HCT116 (cell line): ENCODE results near the gene PCDH18. TPM values are rescaled to one million over a fixed set of nuclear protein-coding genes. Genes with fewer than 3 reads are reported as not detected.

ENCODE experiments used
- ATAC-seq: fragments of 200-7000 bp; cut with Tn5 transposase; 2 replicates; pipeline ENCODE4 v1.9.1; 2020; ENCODE audit warnings: mild to moderate bottlenecking, moderate library complexity
- BruUV-seq: library from RNA; stranded (reverse); fragments of 400-500 nt; replicated peaks from 2 replicates; lab custom pipeline; 2021; lab: Mats Ljungman, UMichigan
- CTCF ChIA-PET: fragments of 300-600 bp; sonication (Branson Sonifier 250); formaldehyde crosslinking; loops from one replicate; lab custom pipeline; 2021; ENCODE audit warnings: antibody characterized with exemption; lab: Charles Lee
- POLR2A ChIA-PET: fragments of 300-600, 350-600 bp; sonication (Branson Sonifier 250); formaldehyde crosslinking; loops from one replicate; lab custom pipeline; 2021; ENCODE audit warnings: antibody characterized with exemption; lab: Charles Lee
- RAD21 ChIA-PET, 2 experiments: fragments of 300-600 bp; sonication (Branson Sonifier 250); formaldehyde crosslinking; loops; one replicate each; lab custom pipeline; 2023; ENCODE audit warnings: low total read pairs in 2 of 2; ENCODE audit not compliant: uncharacterized antibody in 2 of 2, unreplicated experiment in 2 of 2, low non-redundant PET in 1 of 2; lab: Charles Lee
- DNase-seq: peaks from one replicate; pipeline ENCODE4 v3.0.0-alpha.2; 2010; ENCODE audit warnings: low read depth, low spot score
- H2AFZ ChIP-seq: fragments of 200-600 bp; shearing (Covaris generic), sonication (generic); 2 replicates; pipeline ENCODE4 v1.6.1; 2017; ENCODE audit warnings: low read depth, mixed run types, mixed read lengths, antibody characterized with exemption, low read length; ENCODE audit not compliant: poor library complexity, severe bottlenecking
- H3K27ac ChIP-seq: 2 replicates; pipeline ENCODE4 v1.5.1; 2012; ENCODE audit warnings: low read depth, low read length
- H3K27me3 ChIP-seq: fragments of 200-600 bp; sonication (generic); 2 replicates; pipeline ENCODE4 v1.6.1; 2016; ENCODE audit warnings: mixed run types, low read length, mixed read lengths; ENCODE audit not compliant: insufficient read depth
- H3K36me3 ChIP-seq, 2 experiments: fragments of 200-500 bp in 1 of 2; fragments of 200-600 bp in 1 of 2; sonication (Bioruptor generic) in 1 of 2; sonication (generic) in 1 of 2; 2 replicates each; pipeline versions ENCODE4 v1.5.1 to v1.6.1; 2014 to 2016; ENCODE audit warnings: low read length in 2 of 2, inconsistent platforms in 1 of 2, mixed read lengths in 1 of 2, mixed run types in 1 of 2; ENCODE audit not compliant: insufficient read depth in 2 of 2, control insufficient read depth in 1 of 2
- H3K4me1 ChIP-seq, 2 experiments: fragments of 200-600 bp in 1 of 2; sonication (generic) in 1 of 2; 2 replicates each; pipeline versions ENCODE4 v1.5.1 to v1.6.1; 2012 to 2017; ENCODE audit warnings: low read length in 2 of 2, inconsistent platforms in 1 of 2, mild to moderate bottlenecking in 1 of 2, mixed read lengths in 1 of 2, mixed run types in 1 of 2, moderate library complexity in 1 of 2; ENCODE audit not compliant: insufficient read depth in 2 of 2, control insufficient read depth in 1 of 2
- H3K4me2 ChIP-seq: fragments of 200-600 bp; sonication (generic); 2 replicates; pipeline ENCODE4 v1.6.1; 2017; ENCODE audit warnings: mixed run types, low read length, mixed read lengths
- H3K4me3 ChIP-seq, 2 experiments: fragments of 200-600 bp in 1 of 2; sonication (generic) in 1 of 2; replicated peaks in 1 of 2; 2 replicates each; pipeline ENCODE4 v1.5.1; 2011 to 2016; ENCODE audit warnings: low read length in 2 of 2, control low read depth in 1 of 2, low read depth in 1 of 2, mild to moderate bottlenecking in 1 of 2, mixed read lengths in 1 of 2, mixed run types in 1 of 2
- H3K79me2 ChIP-seq: fragments of 200-600 bp; sonication (generic); 2 replicates; pipeline ENCODE4 v1.6.1; 2017; ENCODE audit warnings: mild to moderate bottlenecking, mixed run types, low read length, moderate library complexity, mixed read lengths; ENCODE audit not compliant: insufficient read depth
- H3K9ac ChIP-seq: fragments of 200-600 bp; sonication (generic); 2 replicates; pipeline ENCODE4 v1.6.1; 2016; ENCODE audit warnings: low read length, mixed read lengths
- H3K9me2 ChIP-seq: fragments of 200-600 bp; sonication (generic), shearing (Covaris generic); 2 replicates; pipeline ENCODE4 v1.6.1; 2017; ENCODE audit warnings: mixed run types, mild to moderate bottlenecking, moderate library complexity; ENCODE audit not compliant: insufficient read depth
- H3K9me3 ChIP-seq, 2 experiments: fragments of 200-500 bp in 1 of 2; fragments of 200-600 bp in 1 of 2; sonication (Bioruptor generic) in 1 of 2; sonication (generic) in 1 of 2; 2 replicates each; pipeline ENCODE4 v1.6.1; 2014 to 2017; ENCODE audit warnings: low read length in 2 of 2, mixed read lengths in 2 of 2, inconsistent platforms in 1 of 2, low read depth in 1 of 2, mild to moderate bottlenecking in 1 of 2, mixed run types in 1 of 2, moderate library complexity in 1 of 2; ENCODE audit not compliant: control insufficient read depth in 1 of 2, insufficient read depth in 1 of 2
- H4K20me1 ChIP-seq: fragments of 200-600 bp; sonication (generic), shearing (Covaris generic); 2 replicates; pipeline ENCODE4 v1.6.1; 2017; ENCODE audit warnings: mixed run types, mild to moderate bottlenecking, moderate library complexity; ENCODE audit not compliant: insufficient read depth
- ATF3 ChIP-seq: IDR thresholded peaks from 2 replicates; pipeline ENCODE4 v1.6.1; 2012
- CTCF ChIP-seq, 3 experiments: fragments of 200-600 bp in 1 of 3; sonication (generic) in 1 of 3; IDR thresholded peaks in 2 of 3; conservative IDR thresholded peaks in 1 of 3; 2 replicates each; pipeline ENCODE4 v1.5.1; 2012 to 2017; ENCODE audit warnings: low read depth in 2 of 3, low read length in 2 of 3, antibody characterized with exemption in 1 of 3, borderline replicate concordance in 1 of 3, control low read depth in 1 of 3, mild to moderate bottlenecking in 1 of 3, mixed read lengths in 1 of 3, mixed run types in 1 of 3, moderate library complexity in 1 of 3; ENCODE audit not compliant: insufficient read depth in 1 of 3
- ELF1 ChIP-seq: IDR thresholded peaks from 2 replicates; pipeline ENCODE4 v1.6.1; 2012; ENCODE audit warnings: low read depth, borderline replicate concordance
- EZH2 ChIP-seq: fragments of 200-600 bp; sonication (generic); IDR thresholded peaks from 2 replicates; pipeline ENCODE4 v1.6.1; 2017; ENCODE audit warnings: antibody characterized with exemption, mixed run types
- EZH2phosphoT487 ChIP-seq: fragments of 200-600 bp; IDR thresholded peaks from 2 replicates; pipeline ENCODE4 v1.6.1; 2018; ENCODE audit warnings: antibody characterized with exemption, borderline replicate concordance
- FOSL1 ChIP-seq: IDR thresholded peaks from 2 replicates; pipeline ENCODE4 v1.6.1; 2012; ENCODE audit warnings: low read depth
- JUND ChIP-seq: IDR thresholded peaks from 2 replicates; pipeline ENCODE4 v1.6.1; 2012
- POLR2A ChIP-seq: IDR thresholded peaks from 2 replicates; pipeline ENCODE4 v1.7.0; 2011; ENCODE audit warnings: borderline replicate concordance; ENCODE audit not compliant: insufficient read depth, insufficient read length; ENCODE audit errors: extremely low read depth
- POLR2AphosphoS5 ChIP-seq: IDR thresholded peaks from 2 replicates; pipeline ENCODE4 v1.6.1; 2011; ENCODE audit warnings: mild to moderate bottlenecking, low read depth, low read length, moderate library complexity
- RAD21 ChIP-seq: IDR thresholded peaks from 2 replicates; pipeline ENCODE4 v1.6.1; 2012; ENCODE audit warnings: low read depth, mild to moderate bottlenecking
- REST ChIP-seq: IDR thresholded peaks from 2 replicates; pipeline ENCODE4 v1.6.1; 2012; ENCODE audit warnings: low read depth
- SP1 ChIP-seq: IDR thresholded peaks from 2 replicates; pipeline ENCODE4 v1.6.1; 2012; ENCODE audit warnings: low read depth
- SRF ChIP-seq: IDR thresholded peaks from 2 replicates; pipeline ENCODE4 v1.6.1; 2012; ENCODE audit warnings: low read depth
- YY1 ChIP-seq: IDR thresholded peaks from 2 replicates; pipeline ENCODE4 v1.6.1; 2011; ENCODE audit warnings: low read length, low read depth, moderate library complexity, mild to moderate bottlenecking; ENCODE audit not compliant: insufficient replicate concordance; ENCODE audit errors: extremely low read depth
- ZFX ChIP-seq: fragments of 450-650 bp; IDR thresholded peaks from 2 replicates; pipeline ENCODE4 v1.6.1; 2017
- intact Hi-C: fragments of 100-400 bp; cut with micrococcal nuclease; formaldehyde crosslinking; loops from 2 replicates; pipeline ENCODE4 v1.10.0; 2022
- total RNA-seq: library from RNA; stranded (reverse); gene quantifications from one replicate; pipeline ENCODE4 v1.2.1, GENCODE V29; 2021; ENCODE audit not compliant: unreplicated experiment

PCDH18 gene
- total RNA-seq, 1 experiment from 2014 or later, result 0.17 TPM

GRCh38 chr4:137576446-137576845 is 44.2 kb upstream of the PCDH18 start:
- Histone ChIP-seq H3K27me3 (no peaks in the 10 kb centered on the region), H3K27ac (no peak overlapping the region), H4K20me1 (no peaks in the 10 kb centered on the region), H3K36me3 (no peaks in the 10 kb centered on the region), H3K9me3 (no peaks in the 10 kb centered on the region), H2AFZ (no peak overlapping the region), H3K9me2 (no peaks in the 10 kb centered on the region), H3K4me1 (no peaks in the 10 kb centered on the region), H3K79me2 (no peaks in the 10 kb centered on the region), H3K4me3 (no peak overlapping the region), H3K9ac (no peak overlapping the region), H3K4me2 (no peak overlapping the region)
- no TSS peak for BruUV-seq
- ATAC-seq, result no peak
- CTCF ChIA-PET, result interaction anchor here (0.9 kb wide), 1 partner anchor 11 kb away, joined by 4 read pairs; no protein-coding TSS in a partner anchor
- TF ChIP-seq EZH2 (no peak), YY1 (no peak), FOSL1 (no peak), ZFX (no peak), REST (no peak), SP1 (no peak), RAD21 (no peak), CTCF (IDR thresholded peaks at IDR 0.05 in 2 of 3, conservative IDR thresholded peaks at IDR 0.05 in 1 of 3; ENCODE audit: borderline replicate concordance in 1 of 3, insufficient read depth in 1 of 3, low read depth in 2 of 3, low read length in 2 of 3) (no peak), SRF (no peak), JUND (no peak), ATF3 (no peak), ELF1 (no peak), POLR2AphosphoS5 (no peak), EZH2phosphoT487 (no peak), POLR2A (no peak)
- no peak for DNase-seq
- POLR2A ChIA-PET, result no interaction called here
- intact Hi-C loops, result no loop called here
- RAD21 ChIA-PET, result no interaction called here
